ENCODE measurements around the gene LRFN2. TPM values are rescaled to one million over a fixed set of nuclear protein-coding genes. Genes with fewer than 3 reads are reported as not detected.

Gene LRFN2
- total RNA-seq, 1 experiment from 2014 or later: 26.6 TPM

DNA sequence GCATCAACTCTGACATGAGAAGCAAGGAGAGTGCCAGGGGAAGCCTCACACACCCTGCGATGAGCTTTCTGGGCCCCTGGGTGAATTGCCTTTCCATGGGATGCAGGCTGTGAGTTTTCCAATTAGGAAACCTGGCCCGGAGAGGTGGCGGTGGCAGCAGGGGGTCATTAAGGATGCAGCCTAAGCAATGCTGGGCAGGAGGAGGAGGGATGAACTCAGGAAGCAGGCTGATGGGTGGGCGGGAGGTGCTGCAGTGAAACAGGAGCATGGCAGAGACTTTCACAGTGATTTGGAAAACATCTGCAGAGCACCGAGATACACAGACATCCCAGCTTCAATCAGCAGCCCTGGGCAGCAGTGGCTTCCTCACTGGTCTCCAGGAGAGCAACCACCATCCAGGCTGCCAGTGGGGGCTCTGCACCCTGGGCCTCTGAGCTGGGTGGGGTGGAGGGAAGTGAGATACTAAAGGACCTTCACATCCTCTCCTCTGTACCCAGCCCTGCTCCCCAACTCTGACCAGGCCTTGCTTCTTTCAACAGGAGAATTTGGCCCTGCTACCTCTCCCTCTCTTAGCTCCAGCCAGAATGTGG is 44.9 kb downstream of the LRFN2 start:
- no peak for DNase-seq (ENCODE audit: low spot score)
- H3K36me3 ChIP-seq (ENCODE audit: insufficient read depth, low read length, poor library complexity, severe bottlenecking): peaks cover 5% of the 10 kb centered on the region
- H3K4me1 ChIP-seq (ENCODE audit: insufficient read depth, low read length, poor library complexity, severe bottlenecking): peaks cover 32% of the 10 kb centered on the region
- CTCF ChIA-PET: no interaction called here
- TF ChIP-seq, protein P1, sequence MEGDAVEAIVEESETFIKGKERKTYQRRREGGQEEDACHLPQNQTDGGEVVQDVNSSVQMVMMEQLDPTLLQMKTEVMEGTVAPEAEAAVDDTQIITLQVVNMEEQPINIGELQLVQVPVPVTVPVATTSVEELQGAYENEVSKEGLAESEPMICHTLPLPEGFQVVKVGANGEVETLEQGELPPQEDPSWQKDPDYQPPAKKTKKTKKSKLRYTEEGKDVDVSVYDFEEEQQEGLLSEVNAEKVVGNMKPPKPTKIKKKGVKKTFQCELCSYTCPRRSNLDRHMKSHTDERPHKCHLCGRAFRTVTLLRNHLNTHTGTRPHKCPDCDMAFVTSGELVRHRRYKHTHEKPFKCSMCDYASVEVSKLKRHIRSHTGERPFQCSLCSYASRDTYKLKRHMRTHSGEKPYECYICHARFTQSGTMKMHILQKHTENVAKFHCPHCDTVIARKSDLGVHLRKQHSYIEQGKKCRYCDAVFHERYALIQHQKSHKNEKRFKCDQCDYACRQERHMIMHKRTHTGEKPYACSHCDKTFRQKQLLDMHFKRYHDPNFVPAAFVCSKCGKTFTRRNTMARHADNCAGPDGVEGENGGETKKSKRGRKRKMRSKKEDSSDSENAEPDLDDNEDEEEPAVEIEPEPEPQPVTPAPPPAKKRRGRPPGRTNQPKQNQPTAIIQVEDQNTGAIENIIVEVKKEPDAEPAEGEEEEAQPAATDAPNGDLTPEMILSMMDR (conservative IDR thresholded peaks at IDR 0.05; ENCODE audit: low read depth, low read length): no peak
- TF ChIP-seq EZH2 (IDR thresholded peaks at IDR 0.05; ENCODE audit: borderline replicate concordance, low read depth, low read length, poor library complexity, severe bottlenecking): no peak
- POLR2A ChIA-PET (ENCODE audit: low non-redundant PET): no interaction called here
- H3K27me3 ChIP-seq (replicated peaks; ENCODE audit: insufficient read depth, low read depth, low read length, poor library complexity): no peaks in the 10 kb centered on the region
- BruUV-seq (replicated peaks): no TSS peak
- H3K27ac ChIP-seq (ENCODE audit: low read depth, low read length, poor library complexity, severe bottlenecking): no peak overlapping the region
- no peak overlapping the region for H3K4me3 ChIP-seq (ENCODE audit: low read depth, low read length, poor library complexity, severe bottlenecking)
- no peaks in the 10 kb centered on the region for H3K9me3 ChIP-seq (ENCODE audit: low read depth, low read length, poor library complexity, severe bottlenecking)
- intact Hi-C loops (cut with micrococcal nuclease; ENCODE audit: unreplicated experiment): no loop called here

DNA sequence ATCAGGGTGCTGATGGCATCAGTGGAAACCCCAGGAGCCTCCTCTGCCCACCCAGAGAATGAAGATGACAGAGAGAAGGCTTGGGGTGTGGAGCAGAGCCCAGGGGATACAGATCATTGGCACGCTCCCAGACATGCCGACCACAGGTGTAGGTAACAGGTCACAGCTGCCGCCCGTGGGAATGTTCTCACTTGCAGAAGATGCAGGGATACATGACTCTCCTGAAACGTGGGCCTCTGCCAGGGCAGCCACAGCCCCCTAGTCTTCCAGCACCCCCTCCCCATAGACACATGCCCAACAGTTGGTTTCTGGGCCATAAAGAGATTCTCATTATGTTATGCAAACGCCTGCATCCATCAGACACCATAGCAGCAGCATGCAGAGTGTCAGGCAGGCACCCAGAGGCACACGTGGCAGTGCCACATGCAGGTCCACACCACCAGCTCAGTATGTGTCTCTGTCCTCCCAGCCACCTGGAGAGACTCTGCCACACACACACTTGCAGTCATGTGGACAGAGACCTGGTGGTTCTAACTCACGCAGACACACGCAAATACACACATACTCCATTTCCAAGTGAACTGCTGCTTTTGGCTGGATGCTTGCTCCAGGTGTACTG is 45.5 kb downstream of the LRFN2 start:
- no TSS peak for BruUV-seq (replicated peaks)
- Histone ChIP-seq H3K36me3 (ENCODE audit: insufficient read depth, low read length, poor library complexity, severe bottlenecking) (peaks cover 5% of the 10 kb centered on the region), H3K27me3 (replicated peaks; ENCODE audit: insufficient read depth, low read depth, low read length, poor library complexity) (no peaks in the 10 kb centered on the region), H3K27ac (ENCODE audit: low read depth, low read length, poor library complexity, severe bottlenecking) (no peak overlapping the region), H3K4me1 (ENCODE audit: insufficient read depth, low read length, poor library complexity, severe bottlenecking) (peaks cover 35% of the 10 kb centered on the region), H3K9me3 (ENCODE audit: low read depth, low read length, poor library complexity, severe bottlenecking) (no peaks in the 10 kb centered on the region), H3K4me3 (ENCODE audit: low read depth, low read length, poor library complexity, severe bottlenecking) (no peak overlapping the region)
- no peak for DNase-seq (ENCODE audit: low spot score)
- no peak for TF ChIP-seq EZH2 (IDR thresholded peaks at IDR 0.05; ENCODE audit: borderline replicate concordance, low read depth, low read length, poor library complexity, severe bottlenecking)
- TF ChIP-seq, protein P1 (conservative IDR thresholded peaks at IDR 0.05; ENCODE audit: low read depth, low read length): no peak
- ChIA-PET POLR2A (ENCODE audit: low non-redundant PET) (no interaction called here), CTCF (no interaction called here)
- intact Hi-C loops (cut with micrococcal nuclease; ENCODE audit: unreplicated experiment): no loop called here

DNA sequence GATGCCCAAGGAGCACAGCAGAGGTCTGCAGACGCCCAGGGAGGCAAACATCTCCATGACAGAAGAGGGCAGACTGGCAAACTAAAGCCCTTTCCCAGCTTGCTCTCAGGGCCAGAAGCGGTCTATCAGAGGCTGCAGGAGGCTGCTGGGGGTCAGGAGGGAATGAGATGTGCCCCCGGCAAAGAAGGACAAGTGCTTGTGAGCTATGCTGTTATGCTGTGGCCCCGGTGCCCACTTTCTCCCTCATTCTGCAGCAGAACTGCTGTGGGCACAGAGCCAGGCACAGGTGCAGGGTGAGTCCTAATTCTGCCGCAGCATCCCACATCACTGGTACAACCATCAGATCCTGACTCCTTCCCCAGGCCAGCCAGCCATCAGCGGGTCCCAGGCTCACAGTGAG is 46.4 kb downstream of the LRFN2 start:
- Histone ChIP-seq H3K4me1 (ENCODE audit: insufficient read depth, low read length, poor library complexity, severe bottlenecking) (peaks cover 44% of the 10 kb centered on the region), H3K27me3 (replicated peaks; ENCODE audit: insufficient read depth, low read depth, low read length, poor library complexity) (no peaks in the 10 kb centered on the region), H3K36me3 (ENCODE audit: insufficient read depth, low read length, poor library complexity, severe bottlenecking) (peaks cover 5% of the 10 kb centered on the region), H3K27ac (ENCODE audit: low read depth, low read length, poor library complexity, severe bottlenecking) (no peak overlapping the region), H3K4me3 (ENCODE audit: low read depth, low read length, poor library complexity, severe bottlenecking) (no peak overlapping the region), H3K9me3 (ENCODE audit: low read depth, low read length, poor library complexity, severe bottlenecking) (no peaks in the 10 kb centered on the region)
- intact Hi-C loops (cut with micrococcal nuclease; ENCODE audit: unreplicated experiment): no loop called here
- TF ChIP-seq EZH2 (IDR thresholded peaks at IDR 0.05; ENCODE audit: borderline replicate concordance, low read depth, low read length, poor library complexity, severe bottlenecking): no peak
- TF ChIP-seq, protein P1 (conservative IDR thresholded peaks at IDR 0.05; ENCODE audit: low read depth, low read length): no peak
- BruUV-seq (replicated peaks): no TSS peak
- ChIA-PET POLR2A (ENCODE audit: low non-redundant PET) (no interaction called here), CTCF (no interaction called here)
- DNase-seq (ENCODE audit: low spot score): no peak
